DOHH2 (cell line): ENCODE results near the gene CADPS2.

Source experiments
- EZH2phosphoT487 ChIP-seq: fragments of 200-600 bp; sonication (generic); IDR thresholded peaks from 2 replicates; pipeline ENCODE4 v1.6.1; 2017; ENCODE audit warnings: borderline replicate concordance, mild to moderate bottlenecking, antibody characterized with exemption, low read length, moderate library complexity, mixed read lengths
- TF ChIP-seq, protein P1 (sequence below): fragments of 200-600 bp; sonication (generic); IDR thresholded peaks from one replicate; pipeline ENCODE4 v1.5.1; 2014; ENCODE audit warnings: antibody characterized with exemption, mild to moderate bottlenecking, low read depth, low read length; ENCODE audit not compliant: poor library complexity, severe bottlenecking

GRCh38 chr7:122340427-122340826, 545.8 kb downstream of the CADPS2 start:
- TF ChIP-seq, protein P1, sequence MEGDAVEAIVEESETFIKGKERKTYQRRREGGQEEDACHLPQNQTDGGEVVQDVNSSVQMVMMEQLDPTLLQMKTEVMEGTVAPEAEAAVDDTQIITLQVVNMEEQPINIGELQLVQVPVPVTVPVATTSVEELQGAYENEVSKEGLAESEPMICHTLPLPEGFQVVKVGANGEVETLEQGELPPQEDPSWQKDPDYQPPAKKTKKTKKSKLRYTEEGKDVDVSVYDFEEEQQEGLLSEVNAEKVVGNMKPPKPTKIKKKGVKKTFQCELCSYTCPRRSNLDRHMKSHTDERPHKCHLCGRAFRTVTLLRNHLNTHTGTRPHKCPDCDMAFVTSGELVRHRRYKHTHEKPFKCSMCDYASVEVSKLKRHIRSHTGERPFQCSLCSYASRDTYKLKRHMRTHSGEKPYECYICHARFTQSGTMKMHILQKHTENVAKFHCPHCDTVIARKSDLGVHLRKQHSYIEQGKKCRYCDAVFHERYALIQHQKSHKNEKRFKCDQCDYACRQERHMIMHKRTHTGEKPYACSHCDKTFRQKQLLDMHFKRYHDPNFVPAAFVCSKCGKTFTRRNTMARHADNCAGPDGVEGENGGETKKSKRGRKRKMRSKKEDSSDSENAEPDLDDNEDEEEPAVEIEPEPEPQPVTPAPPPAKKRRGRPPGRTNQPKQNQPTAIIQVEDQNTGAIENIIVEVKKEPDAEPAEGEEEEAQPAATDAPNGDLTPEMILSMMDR, result no peak
- TF ChIP-seq EZH2phosphoT487, result no peak
